HG02852 (cell line): ENCODE measurements around the gene CFAP251.

Experiments
- ATAC-seq: cut with Tn5 transposase; IDR thresholded peaks from one replicate; pipeline ENCODE4 v1.9.1; 2021; ENCODE audit warnings: mild to moderate bottlenecking, moderate library complexity; ENCODE audit not compliant: unreplicated experiment

The CFAP251 gene

DNA sequence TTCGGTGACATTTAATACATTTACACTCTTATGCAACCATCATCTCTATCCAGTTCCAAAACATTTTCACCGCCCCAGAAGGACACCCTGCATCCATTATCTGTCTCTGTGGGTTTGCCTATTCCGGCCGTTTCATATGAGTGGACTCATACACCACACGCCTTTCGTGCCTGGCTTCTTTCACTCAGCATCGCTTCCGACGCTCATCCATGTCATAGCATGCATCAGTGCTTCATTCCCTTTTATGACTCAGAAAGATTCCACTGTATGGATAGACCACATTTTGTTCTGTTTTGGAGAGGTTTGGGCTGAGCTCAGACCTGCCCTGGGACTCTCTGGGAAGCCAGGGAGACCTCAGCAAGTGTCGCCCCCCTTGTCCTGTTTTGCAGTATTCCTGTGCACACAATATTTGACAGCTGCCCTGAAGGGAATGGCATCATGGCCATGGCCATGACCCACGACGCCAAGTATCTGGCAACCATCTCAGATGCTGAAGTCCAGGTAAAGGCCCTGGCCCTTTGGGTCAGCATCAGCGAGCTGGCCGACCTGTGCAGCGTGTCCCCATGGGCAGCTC is 23.8 kb downstream of the CFAP251 start:
- ATAC-seq, result no peak

- ATAC-seq, result no peak
Observed at GRCh38 chr12:121943926-121944325, 25.5 kb downstream of the CFAP251 start.

- no peak for ATAC-seq
Observed at GRCh38 chr12:121946313-121947025, 28.1 kb downstream of the CFAP251 start.

- ATAC-seq, result no peak
Observed at GRCh38 chr12:121947981-121948380, 29.6 kb downstream of the CFAP251 start.

DNA sequence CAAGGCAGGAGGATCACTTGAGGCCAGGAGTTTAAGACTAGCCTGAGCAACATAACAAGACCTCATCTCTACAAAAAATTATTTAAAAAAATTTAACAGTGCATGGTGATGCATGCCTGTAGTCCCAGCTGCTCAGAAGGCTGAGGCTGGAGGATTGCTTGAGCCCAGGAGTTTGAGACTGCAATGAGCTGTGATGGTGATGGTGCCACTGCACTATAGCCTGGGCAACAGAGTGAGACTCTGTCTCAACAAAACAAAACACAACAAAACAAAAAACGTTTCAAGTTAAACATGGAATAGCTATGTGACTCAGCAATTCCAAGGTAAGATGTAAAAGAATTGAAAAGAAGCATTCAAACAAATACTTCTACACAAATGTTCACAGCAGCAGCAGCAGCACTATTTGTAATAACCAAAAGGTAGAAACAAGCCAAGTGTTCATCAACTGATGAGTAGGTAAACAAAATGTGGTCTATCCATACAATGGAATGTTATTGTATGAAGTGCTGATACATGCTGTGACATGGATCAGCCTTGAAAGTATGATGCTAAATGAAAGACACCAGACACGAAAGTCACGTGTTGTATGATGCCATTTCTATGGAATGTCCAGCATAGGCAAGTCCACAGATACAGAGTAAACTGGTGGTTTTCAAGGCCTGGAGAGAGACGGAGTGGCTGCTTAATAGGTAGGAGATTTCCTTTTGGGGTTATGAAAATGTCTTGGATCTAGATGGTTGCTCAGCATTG is 31.4 kb downstream of the CFAP251 start:
- no peak for ATAC-seq

- ATAC-seq, result no peak
Observed at GRCh38 chr12:121953117-121953692, 34.8 kb downstream of the CFAP251 start.

DNA sequence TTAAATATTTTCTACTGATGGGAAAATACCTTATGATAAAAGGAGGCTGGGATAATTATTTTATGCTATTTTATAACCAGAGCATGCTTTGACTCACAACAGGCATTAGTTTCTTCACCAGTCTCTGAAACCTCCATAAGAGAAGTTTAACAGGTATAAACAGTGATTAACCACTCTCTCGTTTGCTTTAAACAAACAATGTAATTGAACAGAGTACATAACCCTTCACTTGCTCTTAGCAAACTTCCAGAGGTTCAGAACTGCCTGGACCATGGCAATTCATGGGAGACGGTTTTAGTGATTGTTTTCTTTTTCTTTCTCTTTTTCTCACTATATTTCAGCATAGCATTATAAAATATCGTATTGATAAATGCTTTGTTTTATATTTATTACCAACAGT is 35.3 kb downstream of the CFAP251 start:
- no peak for ATAC-seq

DNA sequence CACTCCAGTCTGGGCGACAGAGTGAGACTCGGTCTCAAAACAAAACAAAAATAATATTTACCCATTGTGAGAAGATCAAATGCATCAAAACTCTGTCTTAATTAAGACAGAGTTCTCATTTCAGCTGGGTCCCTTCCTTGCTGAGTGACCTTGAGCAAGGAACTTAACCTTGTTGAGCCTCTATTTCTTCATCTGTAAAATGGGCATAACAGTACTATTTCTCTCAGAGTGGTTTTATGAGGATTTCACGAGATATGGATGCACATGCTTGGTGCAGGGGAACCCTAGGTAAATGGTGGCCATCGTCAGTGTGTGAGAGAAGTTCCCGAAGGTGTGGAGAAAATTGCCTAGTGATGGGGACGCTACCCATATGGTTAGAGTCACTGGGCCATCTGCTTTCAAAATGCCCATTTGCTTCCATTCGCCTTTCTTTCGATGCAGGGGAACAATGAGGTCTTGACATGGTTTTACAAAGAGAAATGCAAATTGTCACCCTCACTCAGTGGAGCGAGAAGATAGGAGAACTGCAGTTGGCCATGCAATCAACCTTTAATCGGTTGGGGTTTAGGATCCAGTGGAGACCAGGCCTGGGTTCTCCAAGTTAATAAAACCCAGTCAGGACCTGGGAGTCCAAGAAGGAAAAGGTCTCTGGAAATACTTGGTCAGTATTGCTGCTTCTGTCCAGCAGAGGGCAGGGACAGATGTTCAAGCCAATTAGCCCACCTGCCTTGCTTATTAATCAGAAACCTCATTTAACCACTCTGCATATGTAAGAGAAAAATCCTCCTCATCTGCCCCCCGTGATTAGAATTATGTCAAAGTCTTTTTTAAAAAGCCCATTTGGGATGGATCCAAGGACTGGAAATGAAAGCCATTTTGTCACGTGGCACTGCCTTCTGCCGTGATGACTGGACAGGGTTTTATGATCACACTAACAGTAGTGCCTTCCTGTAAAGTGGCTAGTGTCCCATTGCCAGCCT is 37.2 kb downstream of the CFAP251 start:
- no peak for ATAC-seq

- ATAC-seq, result no peak
Observed at GRCh38 chr12:121957861-121958515, 39.6 kb downstream of the CFAP251 start.

GRCh38 chr12:121958541-121959240 is 40.3 kb downstream of the CFAP251 start:
- ATAC-seq, result no peak

GRCh38 chr12:121960541-121960940 is 42.1 kb downstream of the CFAP251 start:
- no peak for ATAC-seq

- no peak for ATAC-seq
Observed at GRCh38 chr12:121961195-121961879, 42.9 kb downstream of the CFAP251 start.

- ATAC-seq, result no peak
Observed at GRCh38 chr12:121963341-121964018, 45.1 kb downstream of the CFAP251 start.

DNA sequence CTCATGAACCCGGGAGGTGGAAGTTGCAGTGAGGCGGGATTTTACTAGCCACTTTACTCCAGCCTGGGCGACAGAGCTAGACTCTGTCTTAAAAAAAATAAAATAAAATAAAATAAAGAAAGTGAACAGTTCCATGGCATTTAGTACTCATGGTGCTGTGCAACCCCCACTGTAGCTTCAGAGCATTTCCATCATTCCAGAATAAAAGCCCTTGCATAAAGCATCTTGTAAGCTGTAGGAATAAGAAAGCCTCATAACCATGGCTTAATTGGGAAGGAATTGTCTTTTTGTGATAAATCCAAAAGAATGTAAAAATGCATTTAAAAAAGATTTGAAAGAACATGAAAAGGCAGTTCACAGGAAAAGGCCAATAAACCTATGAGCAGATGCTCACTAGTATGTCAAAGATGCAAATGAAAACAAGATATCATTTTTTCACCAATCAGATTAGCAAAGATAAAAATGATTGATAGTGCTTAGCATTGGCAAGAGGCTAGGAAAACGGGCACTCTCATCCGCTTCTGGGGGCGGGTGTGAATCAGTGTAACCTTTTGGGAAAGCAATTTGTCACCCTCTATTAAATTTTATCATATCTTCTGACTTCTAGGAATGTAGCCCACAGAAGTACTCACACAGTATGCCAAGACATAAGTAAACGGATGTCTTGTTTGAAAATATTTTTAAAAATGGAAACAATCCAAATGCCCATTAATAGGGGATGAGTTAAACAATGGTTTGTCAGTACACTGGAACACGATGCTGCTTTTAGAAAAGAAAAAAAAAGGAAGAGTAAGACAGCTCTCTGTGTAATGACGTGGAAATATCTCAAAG is 46.6 kb downstream of the CFAP251 start:
- no peak for ATAC-seq

- ATAC-seq, result no peak
Observed at GRCh38 chr12:121966959-121967358, 48.6 kb downstream of the CFAP251 start.

DNA sequence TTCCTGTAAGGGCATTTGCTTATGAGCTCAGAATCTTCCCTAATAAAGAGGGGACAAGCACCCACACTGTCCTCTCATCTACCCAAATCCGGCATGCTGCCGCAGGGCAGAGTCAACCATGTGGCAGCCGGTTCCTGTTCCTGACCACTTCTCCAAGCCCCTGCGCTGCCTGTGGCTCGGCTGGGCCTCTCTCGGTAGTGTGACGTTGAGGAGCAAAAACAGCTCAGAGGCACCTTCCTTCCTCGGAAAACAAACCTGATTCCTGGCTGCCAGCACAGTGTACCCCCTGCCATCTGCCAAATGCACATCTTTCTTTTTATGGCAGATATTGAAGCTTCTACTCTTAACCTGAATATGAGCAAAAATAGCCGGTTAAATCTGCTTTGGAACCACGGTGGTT is 50.5 kb downstream of the CFAP251 start:
- ATAC-seq, result no peak

DNA sequence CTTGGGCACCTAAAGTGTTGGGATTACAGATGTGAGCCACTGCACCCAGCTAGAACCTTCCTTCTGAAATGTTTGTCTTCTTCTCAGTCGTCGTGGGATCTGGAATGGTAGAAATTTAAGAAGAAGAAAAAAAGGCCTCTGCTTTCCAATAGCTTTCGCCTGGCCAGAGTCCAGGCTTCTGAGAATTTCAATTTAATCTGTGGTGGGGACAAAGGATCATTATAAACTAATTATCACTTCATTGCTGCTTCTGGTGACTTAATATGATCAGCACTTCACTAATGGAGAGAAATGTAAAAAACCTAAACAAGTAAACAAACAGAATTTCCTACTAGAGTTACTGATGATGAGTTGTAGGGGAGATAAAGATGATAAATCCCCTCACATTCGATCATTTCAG is 51.3 kb downstream of the CFAP251 start:
- ATAC-seq, result no peak
